Neural progenitor cell (in vitro differentiated cells): ENCODE data around the gene ALDH3B1.

Experiments
- CTCF ChIP-seq: fragments of 200-600 bp; sonication (generic); IDR thresholded peaks from 2 replicates; pipeline ENCODE4 v1.5.1; 2017; ENCODE audit warnings: antibody characterized with exemption, mild to moderate bottlenecking
- EZH2 ChIP-seq: fragments of 200-600 bp; sonication (generic); IDR thresholded peaks from 2 replicates; pipeline ENCODE4 v1.6.1; 2017; ENCODE audit warnings: antibody characterized with exemption, mild to moderate bottlenecking, moderate library complexity

GRCh38 chr11:68051191-68052136, 41.3 kb downstream of the ALDH3B1 start:
- no peak for TF ChIP-seq EZH2
- no peak for TF ChIP-seq CTCF
